Lung (tissue), 12 donors: ENCODE data around the gene MZT2B. TPM values are rescaled to one million over a fixed set of nuclear protein-coding genes. Genes with fewer than 3 reads are reported as not detected.
"Not testable (repeated sequence)": the region's sequence is repeated elsewhere in the genome, so short reads cannot be mapped to it uniquely, and the experiment has no call there.

ENCODE experiments used
- ATAC-seq: fragments of 200-7000 bp; cut with Tn5 transposase; one replicate; pipeline ENCODE4 v1.9.1; 2020; ENCODE audit warnings: moderate number of reproducible peaks; ENCODE audit not compliant: insufficient read depth, low FRiP score
- DNase-seq, 3 donors: peaks; one replicate each; pipeline ENCODE4 v3.0.0-alpha.2; 2013 to 2017
- H3K27ac ChIP-seq, 2 donors: one replicate each; pipeline ENCODE4 v1.5.1; 2013; ENCODE audit warnings: mild to moderate bottlenecking in 2 of 2, moderate library complexity in 2 of 2, control low read depth in 1 of 2, inconsistent platforms in 1 of 2, low read depth in 1 of 2, low read length in 1 of 2
- H3K27me3 ChIP-seq, 3 donors: one replicate each; pipeline ENCODE4 v1.5.1; 2013; ENCODE audit warnings: low read length in 2 of 3; ENCODE audit not compliant: control insufficient read depth in 3 of 3, insufficient read depth in 3 of 3
- H3K36me3 ChIP-seq, 4 donors: one replicate each; pipeline ENCODE4 v1.5.1; 2013; ENCODE audit warnings: low read length in 4 of 4, mild to moderate bottlenecking in 1 of 4, moderate library complexity in 1 of 4; ENCODE audit not compliant: control insufficient read depth in 4 of 4, insufficient read depth in 4 of 4
- H3K4me1 ChIP-seq, 5 donors: one replicate each; pipeline ENCODE4 v1.5.1; 2013; ENCODE audit warnings: low read length in 5 of 5, mild to moderate bottlenecking in 2 of 5, moderate library complexity in 1 of 5; ENCODE audit not compliant: control insufficient read depth in 5 of 5, insufficient read depth in 5 of 5
- H3K4me3 ChIP-seq: one replicate; pipeline ENCODE4 v1.5.1; 2013; ENCODE audit warnings: mild to moderate bottlenecking, control low read depth, moderate library complexity
- H3K9ac ChIP-seq, 2 donors: one replicate each; pipeline ENCODE4 v1.5.1; 2013; ENCODE audit warnings: low read length in 2 of 2, control low read depth in 1 of 2; ENCODE audit not compliant: insufficient read depth in 1 of 2
- H3K9me3 ChIP-seq, 4 donors: one replicate each; pipeline ENCODE4 v1.5.1; 2013; ENCODE audit warnings: low read length in 3 of 4, mild to moderate bottlenecking in 1 of 4, moderate library complexity in 1 of 4; ENCODE audit not compliant: control insufficient read depth in 4 of 4, insufficient read depth in 3 of 4
- CTCF ChIP-seq: IDR thresholded peaks from 2 replicates; pipeline ENCODE4 v1.5.1; 2012; ENCODE audit warnings: mild to moderate bottlenecking; ENCODE audit errors: control extremely low read depth, extremely low read depth
- WGBS, 2 donors: extraction: QIAGEN DNeasy Blood & Tissue Kit; methylation state at CpG; one replicate each; pipeline ENCODE4 v1.1.7; 2013; 5-methylcytosine and 5-hydroxymethylcytosine counted together
- polyA plus RNA-seq, 2 donors: library from polyadenylated mRNA; stranded (reverse); fragments of 200-250 nt; gene quantifications; one replicate each; pipeline ENCODE4 v1.2.1, GENCODE V29; 2013
- total RNA-seq, 2 donors: library from RNA; depleted of rRNA in 1 of 2; stranded (reverse); fragments of >200 nt in 1 of 2; gene quantifications; one replicate each; pipeline ENCODE4 v1.2.1, GENCODE V29; 2014 to 2021
- donor health status: control.
- donor health status: control.
- donor health status: Bipolar disorder and iron deficiency.
- donor health status: healthy.
- donor health status: DM: yes; HTN: yes; CAD: no.

Gene MZT2B
- total and polyA plus RNA-seq, 4 donors: 59.1 to 243 (median 189) TPM

GRCh38 chr2:130181325-130181879 lies 660 bp upstream of the MZT2B start, which contains the start of gene SMPD4:
Gene SMPD4 (minus strand): TSS chr2:130181602. CDS start chr2:130176592, 5,010 bp downstream.
- Histone ChIP-seq H3K36me3 (peaks cover 0 to 5% (median 3%) of the 10 kb centered on the region in 4 donors), H3K9ac (peak within 1 kb of the TSS; percentile 76 to 96), H3K9me3 (no peaks in the 10 kb centered on the region), H3K27ac (peak within 1 kb of the TSS; percentile 93 to 97), H3K4me3 (peak within 1 kb of the TSS; percentile 99), H3K27me3 (no peaks in the 10 kb centered on the region), H3K4me1 (peaks cover 0 to 17% (median 7%) of the 10 kb centered on the region in 5 donors)
- no peak for TF ChIP-seq CTCF
- DNase-seq (peak; percentile 98 to 99 (median 99)), ATAC-seq (peak; percentile 95)
- 0% methylated on average over 53 to 55 of the region's 55 CpGs for whole genome bisulfite sequencing, 2 donors

GRCh38 chr2:130182826-130183511 lies 907 bp downstream of the MZT2B start:
- WGBS, 2 donors: 34 to 48% methylated on average over 15 to 23 of the region's 23 CpGs
- peaks cover 0 to 17% (median 7%) of the 10 kb centered on the region in 5 donors for H3K4me1 ChIP-seq
- peak in 2 of 3 donors; percentile 1 to 15 for DNase-seq
- not testable (repeated sequence) for H3K9me3 ChIP-seq, H3K27me3 ChIP-seq, ATAC-seq, H3K36me3 ChIP-seq
- peak overlapping the region; percentile 53 for H3K4me3 ChIP-seq
- peak overlapping the region; percentile 42 to 63 for H3K27ac ChIP-seq
- peak overlapping the region in 1 of 2 donors; percentile 23 for H3K9ac ChIP-seq

GRCh38 chr2:130183512-130184373 lies 1.7 kb downstream of the MZT2B start:
- Histone ChIP-seq H3K9ac (no peak overlapping the region), H3K9me3 (no peaks in the 10 kb centered on the region), H3K4me3 (no peak overlapping the region), H3K36me3 (peaks cover 0 to 5% (median 1%) of the 10 kb centered on the region in 4 donors), H3K27ac (no peak overlapping the region), H3K27me3 (no peaks in the 10 kb centered on the region), H3K4me1 (peaks cover 0 to 17% (median 7%) of the 10 kb centered on the region in 5 donors)
- 81 to 85% methylated on average over 25 to 26 of the region's 26 CpGs for WGBS, 2 donors
- no peak for TF ChIP-seq CTCF
- ATAC-seq: no peak
- peak; percentile 55 to 57 (median 56) for DNase-seq
